Measurements from ENCODE around the gene SLC12A8.
"Not testable (repeated sequence)": the region's sequence is repeated elsewhere in the genome, so short reads cannot be mapped to it uniquely, and the experiment has no call there.

The SLC12A8 gene

GRCh38 chr3:125108833-125109535 is 103.6 kb downstream of the SLC12A8 start:
- DNase-seq, result no peak

- no peak for DNase-seq
Observed at GRCh38 chr3:125107861-125108567, 104.5 kb downstream of the SLC12A8 start.

GRCh38 chr3:125107363-125107762 is 105.2 kb downstream of the SLC12A8 start:
- no peak for DNase-seq

GRCh38 chr3:125105116-125105515 is 107.4 kb downstream of the SLC12A8 start:
- DNase-seq, result no peak

GRCh38 chr3:125104639-125105038 is 107.9 kb downstream of the SLC12A8 start:
- DNase-seq, result no peak

GRCh38 chr3:125103406-125103805 is 109.1 kb downstream of the SLC12A8 start:
- no peak for DNase-seq

- DNase-seq, result no peak
Observed at GRCh38 chr3:125102470-125102869, 110.1 kb downstream of the SLC12A8 start.

- no peak for DNase-seq
Observed at GRCh38 chr3:125098611-125099291, 113.8 kb downstream of the SLC12A8 start.

GRCh38 chr3:125090649-125091048 is 121.9 kb downstream of the SLC12A8 start:
- DNase-seq, result no peak

GRCh38 chr3:125087768-125088391 is 124.7 kb downstream of the SLC12A8 start:
- DNase-seq, result no peak

GRCh38 chr3:125085166-125085565 is 127.4 kb downstream of the SLC12A8 start:
- no peak for DNase-seq

- no peak for DNase-seq
Observed at GRCh38 chr3:125083776-125084175, 128.8 kb downstream of the SLC12A8 start.

- DNase-seq, result not testable (repeated sequence)
Observed at GRCh38 chr3:125082339-125082738, 130.2 kb downstream of the SLC12A8 start.

GRCh38 chr3:125080077-125080476 is 132.5 kb downstream of the SLC12A8 start:
- DNase-seq, result no peak

- DNase-seq, result no peak
Observed at GRCh38 chr3:125079675-125080045, 132.9 kb downstream of the SLC12A8 start.

- DNase-seq, result no peak
Observed at GRCh38 chr3:125078951-125079674, 133.4 kb downstream of the SLC12A8 start.

- no peak for DNase-seq
Observed at GRCh38 chr3:125077864-125078263, 134.7 kb downstream of the SLC12A8 start.

- no peak for DNase-seq
Observed at GRCh38 chr3:125076464-125076863, 136.1 kb downstream of the SLC12A8 start.

- no peak for DNase-seq
Observed at GRCh38 chr3:125075738-125076137, 136.8 kb downstream of the SLC12A8 start.

- DNase-seq, result no peak
Observed at GRCh38 chr3:125073390-125073905, 139.1 kb downstream of the SLC12A8 start.

- DNase-seq, result no peak
Observed at GRCh38 chr3:125072749-125073389, 139.7 kb downstream of the SLC12A8 start.

- no peak for DNase-seq
Observed at GRCh38 chr3:125072301-125072700, 140.2 kb downstream of the SLC12A8 start.

Data from activated effector memory CD4-positive, alpha-beta T cell treated with anti-CD3 and anti-CD28 coated beads, Interleukin-2, amount 50 U/mL, for 16 hours (primary cell).